SK-N-MC (cell line): ENCODE results near the gene CCDC191.

Experiments used
- DNase-seq: peaks from one replicate; pipeline ENCODE4 v3.0.0-alpha.2; 2011; ENCODE audit warnings: low read depth, low spot score
- H3K27ac ChIP-seq: fragments of 200-600 bp; sonication (generic); 2 replicates; pipeline ENCODE4 v1.5.1; 2016; ENCODE audit warnings: mixed run types
- H3K36me3 ChIP-seq: fragments of 200-600 bp; sonication (generic); 2 replicates; pipeline ENCODE4 v1.6.1; 2017; ENCODE audit warnings: antibody characterized with exemption, low read length, mixed read lengths; ENCODE audit not compliant: insufficient read depth
- H3K4me3 ChIP-seq: fragments of 200-600 bp; sonication (generic); 2 replicates; pipeline ENCODE4 v1.5.1; 2016
- H3K9ac ChIP-seq: fragments of 200-600 bp; sonication (generic); 2 replicates; pipeline ENCODE4 v1.8.0; 2017; ENCODE audit warnings: mixed run types, mixed read lengths; ENCODE audit not compliant: insufficient read length
- H3K9me3 ChIP-seq: fragments of 200-600 bp; sonication (generic); 2 replicates; pipeline ENCODE4 v1.6.1; 2017; ENCODE audit warnings: low read depth, mild to moderate bottlenecking, antibody characterized with exemption, low read length, moderate library complexity, mixed read lengths
- EZH2 ChIP-seq: fragments of 200-600 bp; sonication (generic); IDR thresholded peaks from one replicate; pipeline ENCODE4 v1.6.1; 2017; ENCODE audit warnings: antibody characterized with exemption
- FOXP2 ChIP-seq: optimal IDR thresholded peaks from 2 replicates; pipeline ENCODE3; 2011; ENCODE audit warnings: mild to moderate bottlenecking, moderate library complexity; ENCODE audit not compliant: insufficient read depth; ENCODE audit errors: extremely low read length, control extremely low read depth
- POLR2AphosphoS5 ChIP-seq: IDR thresholded peaks from 2 replicates; pipeline ENCODE4 v1.6.1; 2012; ENCODE audit warnings: mild to moderate bottlenecking, low read depth, low read length, borderline replicate concordance

CCDC191 gene

GRCh38 chr3:113927556-113927955 is 128.8 kb downstream of the CCDC191 start:
- Histone ChIP-seq H3K9ac (no peak overlapping the region), H3K9me3 (no peaks in the 10 kb centered on the region), H3K4me3 (no peak overlapping the region), H3K27ac (no peak overlapping the region), H3K36me3 (no peaks in the 10 kb centered on the region)
- no peak for TF ChIP-seq EZH2
- no peak for TF ChIP-seq FOXP2
- TF ChIP-seq POLR2AphosphoS5 = no peak
- no peak for DNase-seq

GRCh38 chr3:113914646-113915045 is 141.7 kb downstream of the CCDC191 start:
- TF ChIP-seq EZH2 = no peak
- TF ChIP-seq FOXP2 = no peak
- no peak for TF ChIP-seq POLR2AphosphoS5
- H3K4me3 ChIP-seq = no peak overlapping the region

More at GRCh38 chr3:113914646-113915045, 141.7 kb downstream of the CCDC191 start:
- no peak for DNase-seq
- Histone ChIP-seq H3K9me3 (no peaks in the 10 kb centered on the region), H3K9ac (no peak overlapping the region), H3K27ac (no peak overlapping the region), H3K36me3 (no peaks in the 10 kb centered on the region)
